HEK293 (cell line): ENCODE data around the gene PITPNC1.

Experiments used
- CTCF ChIA-PET: fragments of 350-600 bp; formaldehyde crosslinking; extraction: SDS; loops from one replicate; lab custom pipeline; 2021; ENCODE audit warnings: antibody characterized with exemption; lab: Yijun Ruan, JAX
- POLR2A ChIA-PET: fragments of 300-600 bp; formaldehyde crosslinking; extraction: SDS; loops from one replicate; lab custom pipeline; 2020; ENCODE audit warnings: antibody characterized with exemption, inconsistent platforms; lab: Yijun Ruan, JAX
- H3K27ac ChIP-seq: fragments of 200-500 bp; sonication (Bioruptor generic); 2 replicates; pipeline ENCODE4 v1.5.1; 2014; ENCODE audit warnings: low read depth, low read length, control low read depth, inconsistent platforms; ENCODE audit errors: extremely low read depth
- H3K36me3 ChIP-seq, 2 experiments: fragments of 200-500 bp in 1 of 2; sonication (Bioruptor generic) in 1 of 2; 1 replicate in 1 of 2; 2 replicates in 1 of 2; pipeline ENCODE4 v1.5.1; 2014 to 2017; ENCODE audit warnings: inconsistent platforms in 2 of 2, low read length in 2 of 2; ENCODE audit not compliant: control insufficient read depth in 2 of 2, insufficient read depth in 1 of 2
- H3K4me1 ChIP-seq: fragments of 200-500 bp; sonication (Bioruptor generic); 2 replicates; pipeline ENCODE4 v1.5.1; 2014; ENCODE audit warnings: mild to moderate bottlenecking, low read length, inconsistent platforms; ENCODE audit not compliant: control insufficient read depth, insufficient read depth
- H3K4me3 ChIP-seq: 2 replicates; pipeline ENCODE4 v1.5.1; 2011; ENCODE audit warnings: low read depth, mild to moderate bottlenecking, control low read depth, low read length, moderate library complexity
- H3K9me3 ChIP-seq: fragments of 200-500 bp; sonication (Bioruptor generic); 2 replicates; pipeline ENCODE4 v1.5.1; 2014; ENCODE audit warnings: low read depth, low read length, inconsistent platforms; ENCODE audit not compliant: control insufficient read depth, insufficient read depth
- GLIS2 ChIP-seq: fragments of 450-650 bp; formaldehyde crosslinking; IDR thresholded peaks from 2 replicates; pipeline ENCODE4 v1.5.1; 2016; ENCODE audit warnings: missing biosample characterization, missing genetic modification characterization
- HOXD13 ChIP-seq: sonication (generic); formaldehyde crosslinking; IDR thresholded peaks from 2 replicates; pipeline ENCODE4 v1.8.0; 2022; ENCODE audit warnings: missing genetic modification reagents, borderline replicate concordance
- ZBTB48 ChIP-seq: fragments of 450-650 bp; formaldehyde crosslinking; IDR thresholded peaks from 2 replicates; pipeline ENCODE4 v1.5.1; 2016; ENCODE audit warnings: missing biosample characterization, missing genetic modification characterization
- ZNF138 ChIP-seq: fragments of 450-650 bp; formaldehyde crosslinking; IDR thresholded peaks from 2 replicates; pipeline ENCODE4 v1.5.1; 2016; ENCODE audit warnings: missing biosample characterization, missing genetic modification characterization, borderline replicate concordance
- ZNF16 ChIP-seq: fragments of 450-650 bp; formaldehyde crosslinking; IDR thresholded peaks from 2 replicates; pipeline ENCODE4 v1.5.1; 2016; ENCODE audit warnings: low read depth, missing biosample characterization, missing genetic modification characterization
- ZNF48 ChIP-seq: fragments of 450-650 bp; formaldehyde crosslinking; IDR thresholded peaks from 2 replicates; pipeline ENCODE4 v1.5.1; 2016; ENCODE audit warnings: missing biosample characterization, missing genetic modification characterization
- ZNF585B ChIP-seq: fragments of 450-650 bp; formaldehyde crosslinking; IDR thresholded peaks from 2 replicates; pipeline ENCODE4 v1.5.1; 2016; ENCODE audit warnings: missing biosample characterization, missing genetic modification characterization
- ZNF624 ChIP-seq: fragments of 450-650 bp; formaldehyde crosslinking; IDR thresholded peaks from 2 replicates; pipeline ENCODE4 v1.5.1; 2017; ENCODE audit warnings: missing biosample characterization, missing genetic modification characterization
- TF ChIP-seq, protein P1 (sequence below): fragments of 450-650 bp; formaldehyde crosslinking; IDR thresholded peaks from 2 replicates; pipeline ENCODE4 v1.5.1; 2017; ENCODE audit warnings: missing biosample characterization, missing genetic modification characterization
- TF ChIP-seq, protein P2 (sequence below): fragments of 450-650 bp; formaldehyde crosslinking; optimal IDR thresholded peaks from 2 replicates; pipeline ENCODE3; 2016; ENCODE audit warnings: missing biosample characterization, mild to moderate bottlenecking, missing genetic modification characterization
- TF ChIP-seq, protein P3 (sequence below): fragments of 450-650 bp; formaldehyde crosslinking; IDR thresholded peaks from 2 replicates; pipeline ENCODE4 v1.5.1; 2016; ENCODE audit warnings: missing biosample characterization, missing genetic modification characterization
- TF ChIP-seq, protein P4 (sequence below): fragments of 450-650 bp; IDR thresholded peaks from 2 replicates; pipeline ENCODE4 v1.5.1; 2018; ENCODE audit warnings: missing biosample characterization, mild to moderate bottlenecking, missing genetic modification characterization
- TF ChIP-seq, protein P5 (sequence below): fragments of 450-650 bp; formaldehyde crosslinking; IDR thresholded peaks from 2 replicates; pipeline ENCODE4 v1.5.1; 2016; ENCODE audit warnings: missing biosample characterization, missing genetic modification characterization, low read depth
- TF ChIP-seq, protein P6 (sequence below): fragments of 450-650 bp; formaldehyde crosslinking; IDR thresholded peaks from 2 replicates; pipeline ENCODE4 v1.5.1; 2016; ENCODE audit warnings: missing biosample characterization, missing genetic modification characterization
- TF ChIP-seq, protein P7 (sequence below): fragments of 450-650 bp; formaldehyde crosslinking; IDR thresholded peaks from 2 replicates; pipeline ENCODE4 v1.5.1; 2016; ENCODE audit warnings: missing biosample characterization, missing genetic modification characterization, low read depth

The PITPNC1 gene

DNA sequence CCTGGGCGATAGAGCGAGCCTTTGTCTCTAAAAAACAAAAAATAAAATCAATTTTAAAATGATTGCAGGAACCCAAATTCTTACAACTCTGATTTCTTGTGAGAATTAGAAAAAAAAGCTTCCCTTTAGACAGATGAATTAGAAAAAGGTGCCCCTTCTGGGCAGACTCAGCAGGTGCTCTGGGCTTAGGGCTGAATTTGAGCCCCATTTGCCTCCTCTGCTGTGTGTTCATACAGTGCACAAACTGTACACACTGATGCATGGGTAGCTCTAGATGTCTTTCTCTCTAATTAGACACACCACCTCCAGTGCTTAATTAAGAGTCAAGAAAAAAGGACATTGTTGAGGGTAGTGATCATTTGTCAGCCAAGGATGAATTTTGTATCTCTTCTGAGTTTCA, 302.1 kb downstream of the PITPNC1 start (continued):
- no peak for TF ChIP-seq ZNF48 (tag by site-specific recombination)
- TF ChIP-seq ZNF624, result no peak
- TF ChIP-seq ZNF16, result no peak
- TF ChIP-seq, protein P1, sequence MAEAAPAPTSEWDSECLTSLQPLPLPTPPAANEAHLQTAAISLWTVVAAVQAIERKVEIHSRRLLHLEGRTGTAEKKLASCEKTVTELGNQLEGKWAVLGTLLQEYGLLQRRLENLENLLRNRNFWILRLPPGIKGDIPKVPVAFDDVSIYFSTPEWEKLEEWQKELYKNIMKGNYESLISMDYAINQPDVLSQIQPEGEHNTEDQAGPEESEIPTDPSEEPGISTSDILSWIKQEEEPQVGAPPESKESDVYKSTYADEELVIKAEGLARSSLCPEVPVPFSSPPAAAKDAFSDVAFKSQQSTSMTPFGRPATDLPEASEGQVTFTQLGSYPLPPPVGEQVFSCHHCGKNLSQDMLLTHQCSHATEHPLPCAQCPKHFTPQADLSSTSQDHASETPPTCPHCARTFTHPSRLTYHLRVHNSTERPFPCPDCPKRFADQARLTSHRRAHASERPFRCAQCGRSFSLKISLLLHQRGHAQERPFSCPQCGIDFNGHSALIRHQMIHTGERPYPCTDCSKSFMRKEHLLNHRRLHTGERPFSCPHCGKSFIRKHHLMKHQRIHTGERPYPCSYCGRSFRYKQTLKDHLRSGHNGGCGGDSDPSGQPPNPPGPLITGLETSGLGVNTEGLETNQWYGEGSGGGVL, result no peak

DNA sequence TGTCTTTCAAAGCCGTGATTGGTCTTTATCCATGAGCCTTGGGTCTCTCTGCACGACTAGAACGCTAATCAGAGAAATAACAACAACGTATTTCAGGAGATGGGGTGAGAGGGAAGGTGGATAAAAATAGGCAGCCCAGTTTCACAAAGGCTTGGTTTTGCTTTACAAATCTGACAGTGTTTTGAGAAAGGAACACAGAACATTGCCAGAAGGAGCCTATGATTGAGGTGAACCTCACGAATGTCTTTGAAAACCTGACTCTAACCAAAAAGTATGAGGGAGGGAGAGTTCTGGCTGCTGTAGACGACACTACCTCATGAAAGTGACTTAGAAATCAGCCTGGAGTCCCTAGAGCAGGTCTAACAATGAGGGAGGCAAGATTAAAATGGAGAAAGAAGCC, 302.6 kb downstream of the PITPNC1 start:
- TF ChIP-seq, protein P2, sequence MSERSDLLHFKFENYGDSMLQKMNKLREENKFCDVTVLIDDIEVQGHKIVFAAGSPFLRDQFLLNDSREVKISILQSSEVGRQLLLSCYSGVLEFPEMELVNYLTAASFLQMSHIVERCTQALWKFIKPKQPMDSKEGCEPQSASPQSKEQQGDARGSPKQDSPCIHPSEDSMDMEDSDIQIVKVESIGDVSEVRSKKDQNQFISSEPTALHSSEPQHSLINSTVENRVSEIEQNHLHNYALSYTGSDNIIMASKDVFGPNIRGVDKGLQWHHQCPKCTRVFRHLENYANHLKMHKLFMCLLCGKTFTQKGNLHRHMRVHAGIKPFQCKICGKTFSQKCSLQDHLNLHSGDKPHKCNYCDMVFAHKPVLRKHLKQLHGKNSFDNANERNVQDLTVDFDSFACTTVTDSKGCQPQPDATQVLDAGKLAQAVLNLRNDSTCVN (tag by site-specific recombination), result no peak
- TF ChIP-seq ZNF585B (tag by site-specific recombination) (no peak), ZNF138 (no peak), HOXD13 (CRISPR knock-in tag) (no peak), ZBTB48 (tag by site-specific recombination) (no peak), GLIS2 (tag by site-specific recombination) (no peak)
- TF ChIP-seq, protein P3, sequence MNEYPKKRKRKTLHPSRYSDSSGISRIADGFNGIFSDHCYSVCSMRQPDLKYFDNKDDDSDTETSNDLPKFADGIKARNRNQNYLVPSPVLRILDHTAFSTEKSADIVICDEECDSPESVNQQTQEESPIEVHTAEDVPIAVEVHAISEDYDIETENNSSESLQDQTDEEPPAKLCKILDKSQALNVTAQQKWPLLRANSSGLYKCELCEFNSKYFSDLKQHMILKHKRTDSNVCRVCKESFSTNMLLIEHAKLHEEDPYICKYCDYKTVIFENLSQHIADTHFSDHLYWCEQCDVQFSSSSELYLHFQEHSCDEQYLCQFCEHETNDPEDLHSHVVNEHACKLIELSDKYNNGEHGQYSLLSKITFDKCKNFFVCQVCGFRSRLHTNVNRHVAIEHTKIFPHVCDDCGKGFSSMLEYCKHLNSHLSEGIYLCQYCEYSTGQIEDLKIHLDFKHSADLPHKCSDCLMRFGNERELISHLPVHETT (tag by site-specific recombination), result no peak
- TF ChIP-seq, protein P4, sequence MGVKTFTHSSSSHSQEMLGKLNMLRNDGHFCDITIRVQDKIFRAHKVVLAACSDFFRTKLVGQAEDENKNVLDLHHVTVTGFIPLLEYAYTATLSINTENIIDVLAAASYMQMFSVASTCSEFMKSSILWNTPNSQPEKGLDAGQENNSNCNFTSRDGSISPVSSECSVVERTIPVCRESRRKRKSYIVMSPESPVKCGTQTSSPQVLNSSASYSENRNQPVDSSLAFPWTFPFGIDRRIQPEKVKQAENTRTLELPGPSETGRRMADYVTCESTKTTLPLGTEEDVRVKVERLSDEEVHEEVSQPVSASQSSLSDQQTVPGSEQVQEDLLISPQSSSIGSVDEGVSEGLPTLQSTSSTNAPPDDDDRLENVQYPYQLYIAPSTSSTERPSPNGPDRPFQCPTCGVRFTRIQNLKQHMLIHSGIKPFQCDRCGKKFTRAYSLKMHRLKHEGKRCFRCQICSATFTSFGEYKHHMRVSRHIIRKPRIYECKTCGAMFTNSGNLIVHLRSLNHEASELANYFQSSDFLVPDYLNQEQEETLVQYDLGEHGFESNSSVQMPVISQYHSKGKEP (tag by site-specific recombination), result no peak
- TF ChIP-seq, protein P5, sequence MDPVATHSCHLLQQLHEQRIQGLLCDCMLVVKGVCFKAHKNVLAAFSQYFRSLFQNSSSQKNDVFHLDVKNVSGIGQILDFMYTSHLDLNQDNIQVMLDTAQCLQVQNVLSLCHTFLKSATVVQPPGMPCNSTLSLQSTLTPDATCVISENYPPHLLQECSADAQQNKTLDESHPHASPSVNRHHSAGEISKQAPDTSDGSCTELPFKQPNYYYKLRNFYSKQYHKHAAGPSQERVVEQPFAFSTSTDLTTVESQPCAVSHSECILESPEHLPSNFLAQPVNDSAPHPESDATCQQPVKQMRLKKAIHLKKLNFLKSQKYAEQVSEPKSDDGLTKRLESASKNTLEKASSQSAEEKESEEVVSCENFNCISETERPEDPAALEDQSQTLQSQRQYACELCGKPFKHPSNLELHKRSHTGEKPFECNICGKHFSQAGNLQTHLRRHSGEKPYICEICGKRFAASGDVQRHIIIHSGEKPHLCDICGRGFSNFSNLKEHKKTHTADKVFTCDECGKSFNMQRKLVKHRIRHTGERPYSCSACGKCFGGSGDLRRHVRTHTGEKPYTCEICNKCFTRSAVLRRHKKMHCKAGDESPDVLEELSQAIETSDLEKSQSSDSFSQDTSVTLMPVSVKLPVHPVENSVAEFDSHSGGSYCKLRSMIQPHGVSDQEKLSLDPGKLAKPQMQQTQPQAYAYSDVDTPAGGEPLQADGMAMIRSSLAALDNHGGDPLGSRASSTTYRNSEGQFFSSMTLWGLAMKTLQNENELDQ, result no peak
- TF ChIP-seq, protein P6, sequence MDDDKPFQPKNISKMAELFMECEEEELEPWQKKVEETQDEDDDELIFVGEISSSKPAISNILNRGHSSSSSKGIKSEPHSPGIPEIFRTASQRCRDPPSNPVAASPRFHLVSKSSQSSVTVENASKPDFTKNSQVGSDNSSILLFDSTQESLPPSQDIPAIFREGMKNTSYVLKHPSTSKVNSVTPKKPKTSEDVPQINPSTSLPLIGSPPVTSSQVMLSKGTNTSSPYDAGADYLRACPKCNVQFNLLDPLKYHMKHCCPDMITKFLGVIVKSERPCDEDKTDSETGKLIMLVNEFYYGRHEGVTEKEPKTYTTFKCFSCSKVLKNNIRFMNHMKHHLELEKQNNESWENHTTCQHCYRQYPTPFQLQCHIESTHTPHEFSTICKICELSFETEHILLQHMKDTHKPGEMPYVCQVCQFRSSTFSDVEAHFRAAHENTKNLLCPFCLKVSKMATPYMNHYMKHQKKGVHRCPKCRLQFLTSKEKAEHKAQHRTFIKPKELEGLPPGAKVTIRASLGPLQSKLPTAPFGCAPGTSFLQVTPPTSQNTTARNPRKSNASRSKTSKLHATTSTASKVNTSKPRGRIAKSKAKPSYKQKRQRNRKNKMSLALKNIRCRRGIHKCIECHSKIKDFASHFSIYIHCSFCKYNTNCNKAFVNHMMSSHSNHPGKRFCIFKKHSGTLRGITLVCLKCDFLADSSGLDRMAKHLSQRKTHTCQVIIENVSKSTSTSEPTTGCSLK (tag by site-specific recombination), result no peak
- TF ChIP-seq, protein P7, sequence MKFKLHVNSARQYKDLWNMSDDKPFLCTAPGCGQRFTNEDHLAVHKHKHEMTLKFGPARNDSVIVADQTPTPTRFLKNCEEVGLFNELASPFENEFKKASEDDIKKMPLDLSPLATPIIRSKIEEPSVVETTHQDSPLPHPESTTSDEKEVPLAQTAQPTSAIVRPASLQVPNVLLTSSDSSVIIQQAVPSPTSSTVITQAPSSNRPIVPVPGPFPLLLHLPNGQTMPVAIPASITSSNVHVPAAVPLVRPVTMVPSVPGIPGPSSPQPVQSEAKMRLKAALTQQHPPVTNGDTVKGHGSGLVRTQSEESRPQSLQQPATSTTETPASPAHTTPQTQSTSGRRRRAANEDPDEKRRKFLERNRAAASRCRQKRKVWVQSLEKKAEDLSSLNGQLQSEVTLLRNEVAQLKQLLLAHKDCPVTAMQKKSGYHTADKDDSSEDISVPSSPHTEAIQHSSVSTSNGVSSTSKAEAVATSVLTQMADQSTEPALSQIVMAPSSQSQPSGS (tag by site-specific recombination), result no peak
- ChIA-PET POLR2A (interaction anchor here (0.7 kb wide), 1 partner anchor 205 kb away, joined by 3 read pairs; no protein-coding TSS in a partner anchor), CTCF (interaction anchor here (0.5 to 1.2 kb wide), 3 partner anchors 9 to 20 kb away, joined by 3 to 7 read pairs (median 3); no protein-coding TSS in a partner anchor)
- Histone ChIP-seq H3K4me3 (no peak overlapping the region), H3K36me3 (no peaks in the 10 kb centered on the region), H3K27ac (no peak overlapping the region), H3K9me3 (no peaks in the 10 kb centered on the region), H3K4me1 (no peaks in the 10 kb centered on the region)
